ENCODE measurements around the gene C2orf76.

Gene C2orf76

DNA sequence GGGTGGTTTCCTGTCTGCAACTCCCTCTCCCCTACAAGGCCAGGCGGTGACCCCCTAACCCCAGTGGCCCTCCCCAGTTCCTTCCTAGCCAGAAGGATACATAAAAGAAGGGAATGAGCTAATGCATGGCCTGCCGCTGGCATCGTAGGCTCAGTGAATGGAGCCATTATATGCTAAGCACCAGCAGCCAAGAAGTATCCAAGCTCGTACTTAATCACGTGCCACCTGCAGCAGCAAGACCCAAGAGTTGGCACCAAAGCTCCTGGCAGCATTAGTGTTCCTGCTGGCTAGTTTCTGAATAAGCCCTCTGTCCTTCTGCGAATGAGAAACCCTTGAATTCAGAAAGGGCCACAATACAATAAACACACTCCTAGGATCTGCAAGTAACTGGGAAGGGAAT is 4.5 kb upstream of the C2orf76 start:
- TF ChIP-seq ZNF70 (CRISPR knock-in tag; IDR thresholded peaks at IDR 0.05) (no peak), RARB (CRISPR knock-in tag; IDR thresholded peaks at IDR 0.05) (no peak), PPARA (CRISPR knock-in tag; IDR thresholded peaks at IDR 0.05; ENCODE audit: borderline replicate concordance) (no peak), GLIS3 (CRISPR knock-in tag; IDR thresholded peaks at IDR 0.05) (no peak), ZNF8 (CRISPR knock-in tag; IDR thresholded peaks at IDR 0.05) (no peak), TCF4 (CRISPR knock-in tag; IDR thresholded peaks at IDR 0.05; ENCODE audit: borderline replicate concordance) (no peak), ARNTL (CRISPR knock-in tag; IDR thresholded peaks at IDR 0.05; ENCODE audit: borderline replicate concordance, low read depth) (no peak), ESRRG (CRISPR knock-in tag; IDR thresholded peaks at IDR 0.05) (no peak), ZFP3 (CRISPR knock-in tag; IDR thresholded peaks at IDR 0.05) (no peak), ZNF565 (CRISPR knock-in tag; conservative IDR thresholded peaks at IDR 0.05; ENCODE audit: low read depth) (no peak)
- TF ChIP-seq, protein P1, sequence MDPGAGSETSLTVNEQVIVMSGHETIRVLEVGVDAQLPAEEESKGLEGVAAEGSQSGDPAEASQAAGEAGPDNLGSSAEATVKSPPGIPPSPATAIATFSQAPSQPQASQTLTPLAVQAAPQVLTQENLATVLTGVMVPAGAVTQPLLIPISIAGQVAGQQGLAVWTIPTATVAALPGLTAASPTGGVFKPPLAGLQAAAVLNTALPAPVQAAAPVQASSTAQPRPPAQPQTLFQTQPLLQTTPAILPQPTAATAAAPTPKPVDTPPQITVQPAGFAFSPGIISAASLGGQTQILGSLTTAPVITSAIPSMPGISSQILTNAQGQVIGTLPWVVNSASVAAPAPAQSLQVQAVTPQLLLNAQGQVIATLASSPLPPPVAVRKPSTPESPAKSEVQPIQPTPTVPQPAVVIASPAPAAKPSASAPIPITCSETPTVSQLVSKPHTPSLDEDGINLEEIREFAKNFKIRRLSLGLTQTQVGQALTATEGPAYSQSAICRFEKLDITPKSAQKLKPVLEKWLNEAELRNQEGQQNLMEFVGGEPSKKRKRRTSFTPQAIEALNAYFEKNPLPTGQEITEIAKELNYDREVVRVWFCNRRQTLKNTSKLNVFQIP (CRISPR knock-in tag; IDR thresholded peaks at IDR 0.05; ENCODE audit: borderline replicate concordance, low read depth) = no peak
- TF ChIP-seq, protein P2, sequence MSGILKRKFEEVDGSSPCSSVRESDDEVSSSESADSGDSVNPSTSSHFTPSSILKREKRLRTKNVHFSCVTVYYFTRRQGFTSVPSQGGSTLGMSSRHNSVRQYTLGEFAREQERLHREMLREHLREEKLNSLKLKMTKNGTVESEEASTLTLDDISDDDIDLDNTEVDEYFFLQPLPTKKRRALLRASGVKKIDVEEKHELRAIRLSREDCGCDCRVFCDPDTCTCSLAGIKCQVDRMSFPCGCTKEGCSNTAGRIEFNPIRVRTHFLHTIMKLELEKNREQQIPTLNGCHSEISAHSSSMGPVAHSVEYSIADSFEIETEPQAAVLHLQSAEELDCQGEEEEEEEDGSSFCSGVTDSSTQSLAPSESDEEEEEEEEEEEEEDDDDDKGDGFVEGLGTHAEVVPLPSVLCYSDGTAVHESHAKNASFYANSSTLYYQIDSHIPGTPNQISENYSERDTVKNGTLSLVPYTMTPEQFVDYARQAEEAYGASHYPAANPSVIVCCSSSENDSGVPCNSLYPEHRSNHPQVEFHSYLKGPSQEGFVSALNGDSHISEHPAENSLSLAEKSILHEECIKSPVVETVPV (CRISPR knock-in tag; IDR thresholded peaks at IDR 0.05) = no peak
- TF ChIP-seq, protein P3, sequence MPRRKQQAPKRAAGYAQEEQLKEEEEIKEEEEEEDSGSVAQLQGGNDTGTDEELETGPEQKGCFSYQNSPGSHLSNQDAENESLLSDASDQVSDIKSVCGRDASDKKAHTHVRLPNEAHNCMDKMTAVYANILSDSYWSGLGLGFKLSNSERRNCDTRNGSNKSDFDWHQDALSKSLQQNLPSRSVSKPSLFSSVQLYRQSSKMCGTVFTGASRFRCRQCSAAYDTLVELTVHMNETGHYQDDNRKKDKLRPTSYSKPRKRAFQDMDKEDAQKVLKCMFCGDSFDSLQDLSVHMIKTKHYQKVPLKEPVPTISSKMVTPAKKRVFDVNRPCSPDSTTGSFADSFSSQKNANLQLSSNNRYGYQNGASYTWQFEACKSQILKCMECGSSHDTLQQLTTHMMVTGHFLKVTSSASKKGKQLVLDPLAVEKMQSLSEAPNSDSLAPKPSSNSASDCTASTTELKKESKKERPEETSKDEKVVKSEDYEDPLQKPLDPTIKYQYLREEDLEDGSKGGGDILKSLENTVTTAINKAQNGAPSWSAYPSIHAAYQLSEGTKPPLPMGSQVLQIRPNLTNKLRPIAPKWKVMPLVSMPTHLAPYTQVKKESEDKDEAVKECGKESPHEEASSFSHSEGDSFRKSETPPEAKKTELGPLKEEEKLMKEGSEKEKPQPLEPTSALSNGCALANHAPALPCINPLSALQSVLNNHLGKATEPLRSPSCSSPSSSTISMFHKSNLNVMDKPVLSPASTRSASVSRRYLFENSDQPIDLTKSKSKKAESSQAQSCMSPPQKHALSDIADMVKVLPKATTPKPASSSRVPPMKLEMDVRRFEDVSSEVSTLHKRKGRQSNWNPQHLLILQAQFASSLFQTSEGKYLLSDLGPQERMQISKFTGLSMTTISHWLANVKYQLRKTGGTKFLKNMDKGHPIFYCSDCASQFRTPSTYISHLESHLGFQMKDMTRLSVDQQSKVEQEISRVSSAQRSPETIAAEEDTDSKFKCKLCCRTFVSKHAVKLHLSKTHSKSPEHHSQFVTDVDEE (CRISPR knock-in tag; IDR thresholded peaks at IDR 0.05) = no peak
- TF ChIP-seq, protein P4, sequence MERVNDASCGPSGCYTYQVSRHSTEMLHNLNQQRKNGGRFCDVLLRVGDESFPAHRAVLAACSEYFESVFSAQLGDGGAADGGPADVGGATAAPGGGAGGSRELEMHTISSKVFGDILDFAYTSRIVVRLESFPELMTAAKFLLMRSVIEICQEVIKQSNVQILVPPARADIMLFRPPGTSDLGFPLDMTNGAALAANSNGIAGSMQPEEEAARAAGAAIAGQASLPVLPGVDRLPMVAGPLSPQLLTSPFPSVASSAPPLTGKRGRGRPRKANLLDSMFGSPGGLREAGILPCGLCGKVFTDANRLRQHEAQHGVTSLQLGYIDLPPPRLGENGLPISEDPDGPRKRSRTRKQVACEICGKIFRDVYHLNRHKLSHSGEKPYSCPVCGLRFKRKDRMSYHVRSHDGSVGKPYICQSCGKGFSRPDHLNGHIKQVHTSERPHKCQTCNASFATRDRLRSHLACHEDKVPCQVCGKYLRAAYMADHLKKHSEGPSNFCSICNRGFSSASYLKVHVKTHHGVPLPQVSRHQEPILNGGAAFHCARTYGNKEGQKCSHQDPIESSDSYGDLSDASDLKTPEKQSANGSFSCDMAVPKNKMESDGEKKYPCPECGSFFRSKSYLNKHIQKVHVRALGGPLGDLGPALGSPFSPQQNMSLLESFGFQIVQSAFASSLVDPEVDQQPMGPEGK (CRISPR knock-in tag; IDR thresholded peaks at IDR 0.05; ENCODE audit: borderline replicate concordance) = no peak
- no peak for ATAC-seq

DNA sequence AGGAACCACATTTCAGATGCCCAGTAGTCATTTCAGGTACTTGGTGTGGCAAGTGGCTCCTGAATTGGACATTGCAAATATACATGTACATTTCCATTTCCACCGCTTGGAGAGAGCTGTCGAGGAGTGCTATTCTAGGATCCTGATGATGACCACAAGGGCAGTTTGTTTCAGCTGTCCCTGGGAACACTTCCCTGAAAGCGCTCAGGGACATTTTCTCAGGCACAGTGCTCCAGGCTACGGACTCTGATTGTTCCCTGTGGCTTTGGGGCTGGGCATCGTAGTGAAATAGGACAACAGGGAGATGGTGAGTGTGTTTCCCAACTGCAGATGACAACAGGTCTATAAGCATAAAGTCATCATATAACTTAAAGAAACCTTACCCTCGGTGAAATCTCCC is 3.2 kb upstream of the C2orf76 start:
- no peak for TF ChIP-seq ISL1 (CRISPR knock-in tag; IDR thresholded peaks at IDR 0.05)
- TF ChIP-seq, protein P4 (CRISPR knock-in tag; IDR thresholded peaks at IDR 0.05; ENCODE audit: borderline replicate concordance) = no peak
- TF ChIP-seq, protein P5, sequence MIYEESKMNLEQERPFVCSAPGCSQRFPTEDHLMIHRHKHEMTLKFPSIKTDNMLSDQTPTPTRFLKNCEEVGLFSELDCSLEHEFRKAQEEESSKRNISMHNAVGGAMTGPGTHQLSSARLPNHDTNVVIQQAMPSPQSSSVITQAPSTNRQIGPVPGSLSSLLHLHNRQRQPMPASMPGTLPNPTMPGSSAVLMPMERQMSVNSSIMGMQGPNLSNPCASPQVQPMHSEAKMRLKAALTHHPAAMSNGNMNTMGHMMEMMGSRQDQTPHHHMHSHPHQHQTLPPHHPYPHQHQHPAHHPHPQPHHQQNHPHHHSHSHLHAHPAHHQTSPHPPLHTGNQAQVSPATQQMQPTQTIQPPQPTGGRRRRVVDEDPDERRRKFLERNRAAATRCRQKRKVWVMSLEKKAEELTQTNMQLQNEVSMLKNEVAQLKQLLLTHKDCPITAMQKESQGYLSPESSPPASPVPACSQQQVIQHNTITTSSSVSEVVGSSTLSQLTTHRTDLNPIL (CRISPR knock-in tag; IDR thresholded peaks at IDR 0.05; ENCODE audit: low read depth) = no peak
- no peak for TF ChIP-seq ZNF70 (CRISPR knock-in tag; IDR thresholded peaks at IDR 0.05)
- TF ChIP-seq ARNTL (CRISPR knock-in tag; IDR thresholded peaks at IDR 0.05; ENCODE audit: borderline replicate concordance, low read depth) = no peak
- TF ChIP-seq, protein P3 (CRISPR knock-in tag; IDR thresholded peaks at IDR 0.05) = no peak
- TF ChIP-seq OSR1 (CRISPR knock-in tag; IDR thresholded peaks at IDR 0.05) = no peak
- no peak for TF ChIP-seq ZC3H10 (CRISPR knock-in tag; IDR thresholded peaks at IDR 0.05)
- no peak for TF ChIP-seq ZFP30 (CRISPR knock-in tag; IDR thresholded peaks at IDR 0.05)
- TF ChIP-seq TCF4 (CRISPR knock-in tag; IDR thresholded peaks at IDR 0.05; ENCODE audit: borderline replicate concordance) = no peak
- no peak for TF ChIP-seq GLIS3 (CRISPR knock-in tag; IDR thresholded peaks at IDR 0.05)
- TF ChIP-seq RARB (CRISPR knock-in tag; IDR thresholded peaks at IDR 0.05) = no peak
- no peak for TF ChIP-seq BACH2 (CRISPR knock-in tag; IDR thresholded peaks at IDR 0.05; ENCODE audit: borderline replicate concordance)
- no peak for TF ChIP-seq ZNF565 (CRISPR knock-in tag; conservative IDR thresholded peaks at IDR 0.05; ENCODE audit: low read depth)
- TF ChIP-seq TOX (CRISPR knock-in tag; IDR thresholded peaks at IDR 0.05; ENCODE audit: borderline replicate concordance) = no peak
- no peak for TF ChIP-seq ESRRG (CRISPR knock-in tag; IDR thresholded peaks at IDR 0.05)
- no peak for TF ChIP-seq CSDC2 (CRISPR knock-in tag; IDR thresholded peaks at IDR 0.05)
- TF ChIP-seq, protein P1 (CRISPR knock-in tag; IDR thresholded peaks at IDR 0.05; ENCODE audit: borderline replicate concordance, low read depth) = no peak
- TF ChIP-seq ZNF8 (CRISPR knock-in tag; IDR thresholded peaks at IDR 0.05) = no peak
- no peak for TF ChIP-seq ZFP3 (CRISPR knock-in tag; IDR thresholded peaks at IDR 0.05)

More for the DNA sequence above, 3.2 kb upstream of the C2orf76 start:
- no peak for ATAC-seq
